Stimulated activated CD4-positive, alpha-beta T cell treated with anti-CD3 and anti-CD28 coated beads, Interleukin-2, amount 100 ng/mL, for 4 hours (primary cell): ENCODE measurements around the gene GARIN5A.
"Not testable (repeated sequence)": the region's sequence is repeated elsewhere in the genome, so short reads cannot be mapped to it uniquely, and the experiment has no call there.

Source experiments
- DNase-seq: peaks from one replicate; pipeline ENCODE4 v3.0.0-alpha.2; 2020; ENCODE audit warnings: low read depth

The GARIN5A gene

DNA sequence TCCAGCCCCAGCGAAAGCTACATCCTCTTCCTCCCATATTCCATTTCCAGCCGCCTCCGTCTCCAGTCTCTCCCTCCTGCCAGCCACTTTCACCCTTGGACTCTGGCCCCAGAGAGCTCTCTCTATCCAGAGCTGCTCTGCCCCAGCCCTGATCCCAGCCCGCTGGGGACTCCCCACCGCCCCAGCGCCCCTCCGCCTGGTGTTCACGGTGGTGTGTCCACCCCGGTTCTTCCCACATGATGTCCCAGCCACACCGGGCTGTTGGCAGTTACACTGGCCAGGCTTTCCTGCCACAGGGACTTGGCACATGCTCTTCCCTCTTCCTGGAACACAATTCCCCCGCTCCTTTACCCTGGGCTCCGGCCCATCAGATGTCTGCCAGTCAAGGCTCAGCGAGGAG is 11.6 kb downstream of the GARIN5A start:
- DNase-seq, result no peak

DNA sequence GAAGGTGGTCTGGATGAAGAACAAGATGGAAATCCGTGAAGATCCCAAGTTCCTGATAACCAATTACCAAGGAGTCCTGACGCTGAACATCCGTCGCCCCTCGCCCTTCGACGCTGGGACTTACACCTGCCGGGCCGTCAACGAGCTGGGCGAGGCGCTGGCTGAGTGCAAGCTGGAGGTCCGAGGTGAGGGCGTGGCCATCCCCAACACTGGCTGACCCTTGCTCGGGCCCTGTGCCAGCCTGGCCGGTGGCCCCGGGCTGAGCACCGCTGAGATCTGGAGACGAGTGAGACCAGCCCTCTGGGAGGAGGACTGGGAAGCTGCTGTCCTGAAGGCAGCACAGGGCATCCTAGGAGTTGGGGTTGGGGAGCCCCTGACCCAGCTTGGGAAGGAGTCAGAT is 12.3 kb downstream of the GARIN5A start:
- DNase-seq, result no peak

DNA sequence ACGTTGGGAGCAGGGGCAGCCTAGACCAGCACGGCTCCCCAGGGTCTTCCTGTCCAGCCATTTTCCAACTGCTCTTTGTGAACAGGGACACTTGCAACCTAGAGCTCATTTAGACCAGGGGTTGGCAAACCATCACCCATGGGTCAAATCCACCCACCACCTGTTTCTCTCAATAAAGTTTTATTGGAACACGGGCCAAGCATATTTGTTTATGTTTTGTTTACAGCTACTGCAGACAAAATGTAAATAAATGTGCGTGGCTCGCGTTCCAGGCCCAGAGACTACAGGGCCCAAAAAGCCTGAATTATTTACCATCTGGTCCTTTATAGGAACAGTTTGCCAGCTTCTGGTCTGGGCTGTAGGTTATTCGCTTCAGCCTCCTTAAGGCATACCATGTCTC is 13.7 kb downstream of the GARIN5A start:
- DNase-seq, result no peak

DNA sequence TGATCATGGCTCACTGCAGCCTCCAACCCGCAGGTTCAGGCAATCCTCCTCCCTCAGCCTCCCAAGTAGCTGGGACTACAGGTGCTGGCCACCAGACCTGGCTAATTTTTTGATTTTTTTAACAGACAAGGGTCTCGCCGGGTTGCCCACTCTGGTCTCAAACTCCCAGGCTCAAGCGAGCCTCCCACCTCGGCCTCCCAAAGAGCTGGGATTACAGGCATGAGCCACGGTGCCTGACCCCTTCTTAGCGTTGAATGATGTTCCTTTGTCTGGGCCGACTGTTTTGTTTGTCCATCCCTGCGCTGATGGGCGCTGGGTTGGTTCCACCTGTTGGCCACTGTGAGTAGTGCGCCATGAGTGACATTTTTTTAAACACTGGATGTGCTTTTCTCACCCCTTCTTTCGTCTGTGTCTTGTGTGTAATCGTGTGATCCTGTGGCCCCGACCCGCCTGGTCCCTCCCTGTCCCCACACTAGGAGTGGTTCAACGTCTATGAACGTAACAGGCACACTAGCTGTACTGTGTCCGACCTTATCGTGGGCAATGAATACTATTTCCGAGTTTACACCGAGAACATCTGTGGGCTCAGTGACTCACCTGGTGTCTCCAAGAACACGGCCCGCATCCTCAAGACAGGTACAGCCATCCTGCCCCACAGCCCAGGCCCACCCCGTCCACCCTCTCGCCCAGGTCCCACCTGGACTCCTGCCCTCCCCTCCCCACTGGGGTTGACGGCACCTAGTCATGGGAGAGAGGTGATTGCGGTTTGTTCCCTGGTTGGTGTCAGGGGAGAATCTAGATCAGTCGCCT is 15.4 kb downstream of the GARIN5A start:
- peak; percentile 30 for DNase-seq

DNA sequence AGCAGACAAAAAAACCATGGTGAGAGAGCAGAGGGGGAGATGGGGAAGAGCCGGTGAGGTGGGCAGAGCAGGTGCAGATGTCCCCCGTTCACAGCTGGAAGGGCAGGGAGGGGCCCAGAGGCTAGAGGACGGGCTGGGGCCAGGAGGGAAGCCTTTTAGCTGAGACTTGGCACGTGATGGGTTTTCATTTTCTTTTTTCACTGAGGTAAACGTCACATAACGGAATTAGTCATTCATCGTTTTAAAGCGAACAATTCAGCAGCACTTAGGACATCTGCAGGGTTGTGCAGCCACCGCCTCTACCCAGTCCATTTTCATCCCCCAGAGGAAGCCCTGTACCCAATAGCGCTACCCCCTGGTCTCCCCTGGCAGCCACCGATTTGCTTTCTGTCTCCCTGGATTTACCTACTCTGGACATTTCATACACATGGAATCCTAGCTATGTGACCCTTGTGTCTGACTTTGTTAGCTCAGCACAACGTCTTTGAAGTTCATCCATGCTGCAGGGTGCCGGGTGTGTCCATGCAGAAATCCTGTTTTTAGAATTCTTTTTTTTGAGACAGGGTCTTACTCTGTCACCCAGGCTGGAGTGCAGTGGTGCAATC is 16.4 kb downstream of the GARIN5A start:
- no peak for DNase-seq

DNA sequence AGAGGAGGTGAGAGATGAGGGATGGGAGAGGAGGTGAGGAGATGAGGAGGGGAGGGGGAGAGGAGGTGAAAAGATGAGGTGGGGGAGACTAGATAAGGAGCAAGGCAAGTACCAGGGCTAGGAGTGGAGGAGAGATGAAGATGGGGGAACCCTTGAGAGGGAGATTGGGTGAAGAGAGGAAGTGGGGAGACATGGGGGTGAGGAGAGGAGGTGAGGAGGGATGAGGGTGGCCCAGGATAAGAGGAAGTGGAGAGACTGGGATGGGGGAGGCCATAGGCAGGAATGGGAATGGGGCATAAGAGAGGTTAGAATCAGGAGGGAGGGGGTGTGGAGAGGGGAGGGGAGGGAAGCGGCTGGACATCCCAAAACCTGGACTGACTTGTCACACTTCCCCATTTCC is 17.0 kb downstream of the GARIN5A start:
- DNase-seq, result no peak

DNA sequence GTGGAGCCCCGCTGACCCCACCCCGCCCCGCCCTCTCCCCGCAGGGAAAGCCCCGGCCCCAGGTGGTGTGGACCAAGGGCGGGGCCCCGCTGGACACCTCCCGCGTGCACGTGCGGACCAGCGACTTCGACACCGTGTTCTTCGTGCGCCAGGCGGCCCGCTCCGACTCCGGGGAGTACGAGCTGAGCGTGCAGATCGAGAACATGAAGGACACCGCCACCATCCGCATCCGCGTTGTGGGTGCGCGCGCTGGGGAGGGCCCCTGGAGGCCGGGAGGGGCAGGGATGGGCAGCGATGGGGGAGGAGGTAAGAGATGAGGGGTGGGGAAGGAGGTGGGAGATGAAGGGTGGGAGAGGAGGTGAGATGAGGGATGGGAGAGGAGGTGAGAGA is 17.6 kb downstream of the GARIN5A start:
- DNase-seq, result no peak

DNA sequence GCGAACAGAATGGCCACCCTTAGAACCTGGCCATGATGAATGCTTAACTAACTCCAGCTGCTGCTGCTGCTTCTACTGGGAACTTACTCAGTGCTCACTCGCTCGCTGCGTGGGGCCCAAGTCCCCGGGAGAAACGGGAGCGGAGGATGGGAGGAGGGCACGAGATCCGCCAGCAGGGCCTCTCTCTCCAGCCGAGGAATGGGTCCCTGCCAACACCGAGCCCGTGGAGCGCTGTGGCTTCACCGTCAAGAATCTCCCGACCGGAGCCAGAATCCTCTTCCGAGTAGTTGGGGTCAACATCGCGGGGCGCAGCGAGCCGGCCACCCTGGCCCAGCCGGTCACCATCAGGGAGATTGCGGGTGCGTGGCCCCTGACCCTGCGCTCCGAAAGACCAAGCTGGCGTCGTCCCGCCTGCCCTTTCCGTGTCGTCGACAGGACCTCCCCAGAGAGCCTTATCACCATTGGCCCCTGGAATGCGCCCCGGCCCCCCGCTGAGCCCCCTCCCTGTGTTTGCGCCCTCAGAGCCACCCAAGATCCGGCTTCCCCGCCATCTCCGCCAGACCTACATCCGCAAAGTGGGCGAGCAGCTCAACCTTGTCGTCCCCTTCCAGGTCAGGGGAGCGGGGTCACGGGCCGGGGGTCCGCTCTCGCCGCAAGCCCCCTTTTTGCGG is 18.1 kb downstream of the GARIN5A start:
- no peak for DNase-seq

DNA sequence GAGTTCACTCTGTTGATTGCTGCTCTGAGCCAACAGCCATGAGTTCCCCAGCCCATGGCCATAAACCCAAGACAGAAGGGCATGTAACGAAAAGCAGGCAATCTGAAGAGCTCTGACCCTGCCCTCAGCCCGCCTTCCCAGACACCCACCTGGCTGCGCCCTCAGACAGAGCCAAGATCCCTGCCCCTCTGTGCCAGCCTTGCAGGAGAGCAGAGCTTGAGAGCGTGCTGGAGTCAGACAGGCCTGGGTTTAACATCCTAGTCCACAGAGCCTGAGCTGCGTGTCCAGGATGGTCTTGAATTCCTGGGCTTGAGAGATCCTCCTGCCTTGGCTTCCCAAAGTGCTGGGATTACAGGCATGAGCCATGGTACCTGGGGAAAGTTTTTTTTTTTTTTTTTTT is 19.3 kb downstream of the GARIN5A start:
- no peak for DNase-seq

DNA sequence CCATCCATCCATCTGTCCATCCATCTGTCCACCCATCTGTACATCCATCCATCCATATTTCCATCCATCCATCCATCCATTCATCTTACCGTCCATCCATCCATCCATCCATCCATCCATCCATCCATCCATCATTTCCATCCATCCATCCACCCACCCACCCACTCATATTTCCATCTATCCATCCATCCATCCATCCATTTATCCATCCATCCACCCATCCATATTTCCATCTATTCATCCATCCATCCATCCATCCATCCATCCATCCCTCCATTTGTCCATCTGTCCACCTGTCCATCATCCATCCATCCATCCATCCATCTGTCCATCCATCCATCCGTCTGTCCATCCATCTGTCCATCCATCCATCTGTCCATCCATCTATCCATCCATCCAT is 20.7 kb downstream of the GARIN5A start:
- no peak for DNase-seq

DNA sequence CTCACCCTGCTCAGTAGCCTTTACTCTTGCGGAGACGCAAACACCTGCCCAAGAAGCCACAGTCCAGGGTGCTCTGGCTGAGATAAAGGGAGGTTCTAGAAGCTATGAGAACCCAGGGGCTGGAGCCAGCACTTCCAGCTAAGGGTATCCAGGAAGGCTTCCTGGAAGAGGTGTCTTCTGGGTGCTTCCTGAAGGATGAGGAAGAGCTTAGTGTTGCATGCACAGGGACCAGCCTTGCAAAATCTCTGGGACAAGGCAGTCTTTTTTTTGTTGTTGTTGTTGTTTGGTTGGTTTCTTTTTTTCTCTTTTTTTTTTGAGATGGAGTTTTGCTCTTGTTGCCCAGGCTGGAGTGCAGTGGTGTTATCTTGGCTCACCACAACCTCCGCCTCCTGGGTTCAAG is 23.4 kb downstream of the GARIN5A start:
- no peak for DNase-seq

DNA sequence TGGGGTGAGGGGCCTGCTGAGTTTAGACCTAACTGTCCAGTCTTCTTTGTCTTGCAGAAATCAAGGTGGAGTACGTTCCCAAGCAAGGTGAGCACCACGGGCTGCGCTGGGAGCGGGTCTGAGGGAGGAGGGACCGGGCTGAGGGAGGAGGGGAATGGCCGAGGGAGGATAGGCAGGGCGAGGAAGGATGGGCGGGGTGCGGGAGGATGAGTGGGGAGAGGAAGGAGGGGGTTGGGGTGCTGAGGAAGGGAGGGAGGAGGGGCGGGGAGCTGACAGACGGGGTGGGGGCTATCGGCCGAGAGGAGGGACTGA is 25.5 kb downstream of the GARIN5A start:
- DNase-seq, result no peak

DNA sequence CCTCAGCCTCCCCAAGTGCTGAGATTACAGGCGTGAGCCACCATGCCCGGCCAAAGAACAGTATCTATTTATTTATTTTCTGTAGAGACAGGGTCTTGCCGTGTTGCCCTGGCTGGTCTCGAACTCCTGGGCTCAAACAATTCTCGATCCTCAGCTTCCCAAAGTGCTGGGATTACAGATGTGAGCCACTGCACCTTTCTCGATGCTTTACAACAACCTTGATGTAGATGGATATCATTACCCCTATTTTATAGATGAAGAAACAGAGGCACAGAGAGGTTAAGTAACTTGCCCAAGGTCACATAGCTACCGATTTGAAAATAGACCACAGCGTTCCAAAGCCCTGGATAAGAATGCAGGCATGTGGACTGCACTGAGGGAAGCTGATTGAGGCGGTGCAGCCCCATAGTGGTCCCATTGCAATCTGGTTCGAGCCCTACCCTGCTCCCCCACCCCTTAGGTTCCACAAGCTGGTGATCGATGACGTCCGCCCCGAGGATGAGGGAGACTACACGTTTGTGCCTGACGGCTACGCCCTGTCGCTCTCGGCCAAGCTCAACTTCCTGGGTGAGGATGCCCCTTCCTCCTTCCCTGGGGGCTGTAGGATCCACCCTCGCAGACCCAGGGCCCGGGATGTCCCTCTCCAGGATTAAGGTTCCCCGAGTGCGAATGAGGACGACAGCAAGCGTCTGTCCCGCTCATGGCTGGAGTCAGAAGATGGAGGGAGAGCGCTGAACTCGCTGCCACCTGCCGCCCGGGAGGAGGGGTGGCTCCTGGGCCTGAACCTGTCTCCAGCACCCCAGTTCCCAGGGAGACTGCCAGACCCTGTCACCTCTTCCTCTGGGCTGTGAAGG is 26.1 kb downstream of the GARIN5A start:
- DNase-seq, result no peak

DNA sequence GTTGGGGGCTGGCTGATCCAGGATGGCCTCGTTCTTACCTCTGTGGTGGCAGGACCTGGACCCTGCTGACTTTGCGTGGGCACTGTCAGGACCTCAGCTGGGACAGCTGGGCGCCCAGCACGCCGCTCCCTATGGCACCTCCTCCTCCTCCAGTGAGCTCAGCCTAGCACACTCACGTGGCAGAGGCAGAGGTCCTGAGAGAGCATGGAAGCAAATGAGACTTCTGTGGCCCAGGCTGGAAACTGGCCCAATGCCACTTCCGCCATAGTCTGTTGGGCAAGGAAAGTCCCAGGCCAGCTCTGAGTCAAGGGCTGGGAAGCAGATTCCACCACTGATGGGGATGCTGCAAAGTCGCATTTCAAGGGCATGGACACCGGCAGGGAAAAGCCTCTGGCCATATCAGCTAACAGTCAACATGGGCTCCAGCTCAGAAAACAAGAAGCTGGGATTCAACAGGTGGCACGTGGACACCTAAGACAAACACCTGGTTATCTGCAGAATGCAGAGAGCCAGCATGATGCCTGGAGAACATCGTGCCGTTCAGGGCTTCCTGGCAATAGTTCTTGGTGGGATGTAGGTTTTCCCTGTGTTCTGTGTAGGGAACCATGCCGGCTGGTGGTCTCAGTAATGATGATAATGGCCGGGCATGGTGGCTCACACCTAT is 27.3 kb downstream of the GARIN5A start:
- DNase-seq, result no peak

DNA sequence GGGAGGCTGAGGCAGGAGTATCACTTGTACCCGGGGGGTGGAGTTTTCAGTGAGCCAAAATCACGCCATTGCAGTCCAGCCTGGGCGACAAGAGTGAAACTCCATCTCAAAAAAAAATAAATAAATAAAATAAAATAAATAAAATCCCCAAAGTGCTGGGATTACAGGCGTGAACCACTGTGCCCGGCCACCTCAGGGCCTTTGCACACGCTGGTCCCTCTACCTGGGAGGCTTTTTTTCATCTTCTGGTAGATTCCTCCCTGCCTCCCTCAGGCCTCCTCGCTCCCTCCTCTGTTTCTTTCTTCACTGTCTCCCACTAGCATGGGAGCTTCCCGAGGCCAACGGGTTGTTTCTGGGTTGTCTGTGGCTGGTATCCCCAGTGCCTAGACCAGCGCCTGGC is 28.9 kb downstream of the GARIN5A start:
- DNase-seq, result no peak

DNA sequence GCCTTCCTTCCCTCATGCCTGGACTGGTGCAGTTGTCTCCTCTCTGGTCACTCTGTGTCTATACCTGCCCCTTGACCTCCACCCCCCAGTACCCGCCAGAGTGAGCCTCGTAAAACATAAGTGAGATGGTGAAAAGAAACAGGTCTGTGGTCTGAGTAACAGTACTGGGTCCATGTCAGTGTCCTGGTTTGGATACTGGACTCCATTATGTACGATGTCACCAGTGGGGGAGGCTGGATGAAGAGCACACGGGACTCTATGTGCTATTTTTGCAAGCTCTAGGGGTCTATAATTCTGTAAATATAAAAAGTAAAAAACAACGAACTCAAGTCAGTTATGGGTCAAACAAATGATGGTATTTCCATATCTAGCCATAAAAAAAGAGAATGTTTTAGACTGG is 29.6 kb downstream of the GARIN5A start:
- DNase-seq, result no peak

DNA sequence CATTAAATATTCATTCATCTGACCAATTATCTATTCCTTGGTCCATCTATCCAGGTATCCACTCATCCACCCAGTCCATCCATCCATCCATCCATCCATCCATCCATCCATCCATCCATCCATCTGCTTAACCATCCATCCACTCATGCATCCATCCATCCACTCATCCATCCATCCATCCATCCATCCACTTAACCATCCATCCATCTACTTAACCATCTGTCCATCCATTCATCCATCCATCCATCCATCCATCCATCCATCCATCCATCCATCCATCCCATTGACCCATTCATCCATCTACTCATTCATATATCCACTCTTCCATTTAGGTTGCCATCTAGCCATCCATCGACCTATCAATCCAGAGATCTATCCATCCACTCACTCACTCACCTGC is 32.6 kb downstream of the GARIN5A start:
- no peak for DNase-seq

DNA sequence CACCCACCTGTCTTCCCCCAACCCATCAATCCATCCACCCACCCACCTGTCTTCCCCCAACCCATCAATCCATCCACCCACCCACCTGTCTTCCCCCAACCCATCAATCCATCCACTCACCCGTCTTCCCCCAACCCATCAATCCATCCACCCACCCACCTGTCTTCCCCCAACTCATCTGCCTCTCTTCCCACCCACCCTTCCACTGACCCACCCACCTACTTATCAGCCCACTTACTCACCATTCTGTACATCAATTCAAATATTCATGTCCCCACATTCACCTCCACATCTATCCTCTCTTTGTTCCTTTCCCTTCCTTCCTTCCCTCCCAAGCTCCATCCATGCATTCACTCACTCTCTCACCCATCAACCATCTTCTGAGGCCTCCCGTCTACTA is 37.5 kb downstream of the GARIN5A start:
- not testable (repeated sequence) for DNase-seq

DNA sequence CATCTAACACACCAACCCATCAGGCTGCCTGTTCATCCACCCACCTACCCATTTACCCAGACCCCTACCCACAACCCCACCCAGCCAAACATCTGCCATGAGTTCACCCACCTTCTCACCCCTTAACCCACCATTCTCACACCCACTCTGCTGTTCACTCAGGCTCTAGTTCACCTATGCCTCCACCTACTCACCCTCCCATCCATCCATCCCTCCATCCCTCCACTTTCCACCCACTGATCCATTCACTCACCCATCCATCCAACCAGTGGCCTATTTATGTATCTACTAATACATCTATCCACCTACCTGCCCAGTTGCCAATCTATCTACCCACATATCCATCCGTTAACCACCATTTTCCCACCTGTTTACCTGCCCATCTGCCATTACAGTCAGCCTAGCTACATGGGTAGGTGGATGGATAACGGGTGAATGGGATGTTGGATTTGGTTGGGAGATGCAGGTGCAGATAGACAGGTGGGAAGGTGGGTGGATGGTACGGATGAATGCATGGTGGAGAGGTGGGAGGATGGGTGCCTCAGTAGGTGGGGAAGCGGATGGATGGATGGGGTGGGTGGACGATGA is 38.7 kb downstream of the GARIN5A start:
- DNase-seq, result no peak

DNA sequence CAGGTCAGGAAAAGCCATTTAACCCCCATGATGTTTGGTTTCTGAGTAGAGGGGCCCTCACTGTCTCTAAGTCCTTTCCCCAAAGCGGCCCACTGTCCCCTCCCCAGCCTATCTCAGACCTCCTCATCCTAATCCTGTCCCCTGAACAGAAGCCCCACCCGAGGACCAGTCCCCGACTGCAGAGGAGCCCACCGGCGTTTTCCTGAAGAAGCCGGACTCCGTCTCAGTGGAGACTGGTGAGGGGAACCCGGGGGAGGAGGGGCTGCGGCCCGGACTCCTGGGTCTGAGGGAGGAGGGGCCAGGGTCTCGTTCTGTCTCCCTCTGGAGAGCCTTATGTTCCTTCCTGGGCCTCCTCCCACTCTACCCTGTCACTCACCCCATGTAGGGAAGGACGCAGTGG is 41.0 kb downstream of the GARIN5A start:
- no peak for DNase-seq

DNA sequence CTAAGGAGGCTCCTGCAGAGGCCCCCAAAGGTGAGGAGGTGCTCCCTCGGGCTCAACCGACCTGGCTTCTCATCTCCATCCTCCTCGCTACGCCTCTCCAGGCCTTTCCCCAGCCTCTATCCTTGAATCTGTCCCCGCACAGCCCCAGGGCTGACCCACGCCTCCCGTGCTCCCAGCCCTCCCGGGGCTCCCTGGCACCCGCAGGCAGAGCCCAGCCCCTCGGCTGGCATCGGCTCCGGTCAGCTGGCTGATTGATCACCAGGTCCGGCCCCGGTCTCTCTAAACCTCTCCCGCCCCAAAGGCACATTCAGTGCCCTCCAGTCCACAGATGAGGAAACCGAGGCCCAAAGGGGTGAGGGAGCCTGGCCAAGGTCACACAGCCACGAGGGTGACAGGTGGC is 41.4 kb downstream of the GARIN5A start:
- no peak for DNase-seq

DNA sequence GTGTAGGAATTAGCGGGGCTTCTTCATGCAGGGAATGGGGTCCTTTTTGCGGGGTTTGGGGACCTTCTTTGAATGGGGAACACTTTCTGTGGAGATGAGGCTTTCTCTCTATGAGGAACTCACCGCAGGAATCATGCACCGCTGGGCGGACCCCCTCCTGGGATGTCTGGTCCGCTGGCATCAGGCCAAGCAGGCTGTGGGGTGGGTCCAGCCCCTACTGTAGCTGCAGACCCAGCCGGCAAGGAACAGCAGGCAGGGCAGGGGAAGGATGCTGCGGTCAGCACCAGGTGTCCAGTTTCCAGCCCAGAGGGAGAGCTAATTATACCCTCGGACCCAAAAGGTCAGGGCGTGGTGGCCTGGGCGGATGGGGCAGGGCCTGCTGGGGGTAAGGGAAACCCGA is 42.1 kb downstream of the GARIN5A start:
- DNase-seq, result no peak
